Pancreas (tissue), 10 donors: ENCODE measurements around the gene GRIN3B. TPM values are rescaled to one million over a fixed set of nuclear protein-coding genes. Genes with fewer than 3 reads are reported as not detected.

Source experiments
- ATAC-seq, 4 donors: fragments of 200-7000 bp; cut with Tn5 transposase; one replicate each; pipeline versions ENCODE4 v1.8.0 to v1.9.1; 2020; ENCODE audit warnings: mild to moderate bottlenecking in 4 of 4, moderate library complexity in 4 of 4
- DNase-seq, 6 donors: peaks; one replicate each; pipeline ENCODE4 v3.0.0-alpha.2; 2020
- FAIRE-seq: peaks from 2 replicates; lab custom pipeline; 2012; peaks lifted over from hg19 to GRCh38; lab: Jason Lieb, UNC
- H3K27ac ChIP-seq, 4 donors: fragments of 200-600 bp; sonication (generic); 1 replicate in 3 of 4; 2 replicates in 1 of 4; pipeline versions ENCODE4 v1.5.0 to v1.8.0; 2020
- H3K27me3 ChIP-seq, 4 donors: fragments of 200-600 bp; one replicate each; pipeline ENCODE4 v1.8.0; 2021
- H3K36me3 ChIP-seq, 3 donors: fragments of 200-600 bp; sonication (generic) in 1 of 3; one replicate each; pipeline versions ENCODE4 v1.5.0 to v1.8.0; 2020 to 2021
- H3K4me1 ChIP-seq, 3 donors: fragments of 200-600 bp; one replicate each; pipeline ENCODE4 v1.8.0; 2021
- H3K4me3 ChIP-seq, 4 donors: fragments of 200-600 bp; sonication (generic) in 2 of 4; one replicate each; pipeline versions ENCODE4 v1.5.0 to v1.8.0; 2020 to 2021
- H3K9me3 ChIP-seq, 4 donors: fragments of 200-600 bp; one replicate each; pipeline ENCODE4 v1.8.0; 2021
- WGBS, 2 donors: extraction: QIAGEN DNeasy Blood & Tissue Kit; methylation state at CpG; one replicate each; pipeline ENCODE4 v1.1.7; 2013; 5-methylcytosine and 5-hydroxymethylcytosine counted together
- intact Hi-C, 3 donors: fragments of 100-400 bp; cut with DNase I; formaldehyde crosslinking; loops; one replicate each; pipeline versions ENCODE4 v1.11.1 to v1.14.2; 2022
- polyA plus RNA-seq, 2 donors: library from polyadenylated mRNA; stranded (reverse); fragments of 200-250 nt; gene quantifications; one replicate each; pipeline ENCODE4 v1.2.3, GENCODE V29; 2013
- total RNA-seq, 6 donors: library from RNA; stranded (reverse); fragmentation: NEBNext Ultra II Directional in 4 of 6; extraction: Animal tissue kit (Norgen Biotek cat#: 25700) in 4 of 6; gene quantifications; one replicate each; pipeline versions ENCODE4 v1.2.1 to v1.2.4, GENCODE V29; 2021 to 2023
- TF ChIP-seq, protein P1 (sequence below), 4 donors: fragments of 200-600 bp; sonication (generic) in 3 of 4; IDR thresholded peaks; one replicate each; pipeline versions ENCODE4 v1.5.0 to v1.8.0; 2021; ENCODE audit warnings: antibody characterized with exemption in 4 of 4
- donor health status: healthy with polysubstance abuse.
- donor health status: DM: no; HTN: no; CAD: no; lungs with moderate emphysema.
- donor health status: DM: no; HTN: no; CAD: no.
- donor health status: control.
- donor health status: control.
- donor health status: Bipolar disorder and iron deficiency.
- donor health status: DM: yes; HTN: yes; CAD: no.
- donor health status: DM: no; HTN: no; CAD: no.
- donor health status: DM: no; HTN: no; CAD: no.
- donor health status: DM: yes; HTN: yes; CAD: no.

The GRIN3B gene
- total and polyA plus RNA-seq, 8 donors = 0.08 to 0.09 TPM; not detected in 6

DNA sequence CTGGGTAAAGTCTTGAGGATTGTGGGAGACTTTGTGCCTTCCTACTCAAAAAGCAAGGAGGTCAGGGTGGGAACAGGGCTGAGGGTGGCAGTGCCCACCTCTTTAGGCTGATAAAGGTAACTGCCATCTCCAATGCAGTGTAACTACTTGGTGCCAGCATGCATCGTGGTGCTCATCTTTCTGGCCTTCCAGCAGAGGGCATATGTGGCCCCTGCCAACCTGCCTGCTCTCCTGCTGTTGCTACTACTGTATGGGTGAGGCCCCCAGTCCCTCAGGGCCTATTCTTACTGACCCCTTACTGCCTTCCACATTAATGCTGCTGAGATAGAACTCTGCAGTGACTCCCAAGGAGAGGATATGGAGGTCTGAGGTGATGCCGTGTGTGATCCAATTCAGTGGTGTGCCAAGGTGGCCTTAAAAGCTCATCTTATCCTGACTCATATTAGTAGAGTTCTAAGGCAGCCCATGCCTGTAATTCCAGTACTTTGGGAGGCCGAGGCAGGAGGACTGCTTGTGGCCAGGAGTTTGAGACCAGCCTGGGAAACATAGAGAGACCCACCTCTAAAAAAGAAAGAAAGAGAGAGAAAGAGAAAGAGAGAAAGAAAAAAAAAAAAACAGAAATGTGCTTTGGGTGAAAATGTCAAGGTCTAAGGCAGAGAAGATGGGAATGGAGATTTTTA, 57.1 kb downstream of the GRIN3B start:
- no peak overlapping the region for H3K4me3 ChIP-seq
- no peaks in the 10 kb centered on the region for H3K9me3 ChIP-seq
- no peak overlapping the region for H3K27ac ChIP-seq
- H3K4me1 ChIP-seq = no peaks in the 10 kb centered on the region
- 69 to 72% methylated on average over 3 of the region's 3 CpGs for WGBS, 2 donors
- DNase-seq (no peak), ATAC-seq (peak in 1 of 4 donors; percentile 21), FAIRE-seq (no peak)
- intact Hi-C loops = no loop called here
- no peaks in the 10 kb centered on the region for H3K36me3 ChIP-seq
- H3K27me3 ChIP-seq = no peaks in the 10 kb centered on the region
- TF ChIP-seq, protein P1, sequence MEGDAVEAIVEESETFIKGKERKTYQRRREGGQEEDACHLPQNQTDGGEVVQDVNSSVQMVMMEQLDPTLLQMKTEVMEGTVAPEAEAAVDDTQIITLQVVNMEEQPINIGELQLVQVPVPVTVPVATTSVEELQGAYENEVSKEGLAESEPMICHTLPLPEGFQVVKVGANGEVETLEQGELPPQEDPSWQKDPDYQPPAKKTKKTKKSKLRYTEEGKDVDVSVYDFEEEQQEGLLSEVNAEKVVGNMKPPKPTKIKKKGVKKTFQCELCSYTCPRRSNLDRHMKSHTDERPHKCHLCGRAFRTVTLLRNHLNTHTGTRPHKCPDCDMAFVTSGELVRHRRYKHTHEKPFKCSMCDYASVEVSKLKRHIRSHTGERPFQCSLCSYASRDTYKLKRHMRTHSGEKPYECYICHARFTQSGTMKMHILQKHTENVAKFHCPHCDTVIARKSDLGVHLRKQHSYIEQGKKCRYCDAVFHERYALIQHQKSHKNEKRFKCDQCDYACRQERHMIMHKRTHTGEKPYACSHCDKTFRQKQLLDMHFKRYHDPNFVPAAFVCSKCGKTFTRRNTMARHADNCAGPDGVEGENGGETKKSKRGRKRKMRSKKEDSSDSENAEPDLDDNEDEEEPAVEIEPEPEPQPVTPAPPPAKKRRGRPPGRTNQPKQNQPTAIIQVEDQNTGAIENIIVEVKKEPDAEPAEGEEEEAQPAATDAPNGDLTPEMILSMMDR (IDR thresholded peaks at IDR 0.05) = no peak

DNA sequence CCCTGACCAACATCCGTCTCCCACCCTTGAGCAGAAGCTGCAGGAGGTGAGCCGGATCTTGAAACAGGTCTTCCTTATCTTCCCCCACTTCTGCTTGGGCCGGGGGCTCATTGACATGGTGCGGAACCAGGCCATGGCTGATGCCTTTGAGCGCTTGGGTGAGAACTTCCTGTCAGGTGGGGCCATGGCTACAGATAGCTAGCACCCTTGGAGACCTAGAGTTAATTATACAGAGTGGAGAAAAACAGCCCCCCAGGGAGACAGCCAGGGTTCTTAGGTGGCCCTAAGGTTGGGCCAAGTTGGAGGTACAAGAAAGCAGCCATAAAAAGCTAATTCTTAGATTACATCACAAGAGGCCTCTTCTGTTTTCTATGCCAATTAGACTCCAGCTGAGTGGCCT, 57.9 kb downstream of the GRIN3B start:
- no peak overlapping the region for H3K27ac ChIP-seq
- intact Hi-C loops = no loop called here
- no peaks in the 10 kb centered on the region for H3K27me3 ChIP-seq
- H3K9me3 ChIP-seq = no peaks in the 10 kb centered on the region
- WGBS, 2 donors = 93 to 95% methylated on average over 5 of the region's 5 CpGs
- DNase-seq (no peak), FAIRE-seq (no peak), ATAC-seq (no peak)
- TF ChIP-seq, protein P1 (IDR thresholded peaks at IDR 0.05) = no peak
- H3K36me3 ChIP-seq = no peaks in the 10 kb centered on the region
- no peaks in the 10 kb centered on the region for H3K4me1 ChIP-seq
- H3K4me3 ChIP-seq = no peak overlapping the region

Other genes starting within 250 kb of the GRIN3B start
- gene MISP, start 249.3 kb upstream of the GRIN3B start, total RNA-seq = 1 to 10 TPM in 5 of 6 donors, under 1 TPM in 1; 0.63 to 2.6 (median 1.3) TPM
- 1 to 10 TPM; 1.3 to 7.5 TPM for gene MISP, start 249.3 kb upstream of the GRIN3B start, polyA plus RNA-seq
- gene PTBP1, start 203.0 kb upstream of the GRIN3B start, total RNA-seq = 100 to 1,000 TPM in 5 of 6 donors, 10 to 100 TPM in 1; 83.3 to 160 (median 130) TPM
- 100 to 1,000 TPM in 1 of 2 donors, 10 to 100 TPM in 1; 90.7 to 104 TPM for gene PTBP1, start 203.0 kb upstream of the GRIN3B start, polyA plus RNA-seq
- under 1 TPM in 1 of 6 donors, not detected in 5; 0.38 TPM for gene PLPPR3, start 178.5 kb upstream of the GRIN3B start, total RNA-seq
- gene PLPPR3, start 178.5 kb upstream of the GRIN3B start, polyA plus RNA-seq = under 1 TPM in 1 of 2 donors, not detected in 1; 0.05 TPM
- gene AZU1, start 172.6 kb upstream of the GRIN3B start, total RNA-seq = not detected
- gene AZU1, start 172.6 kb upstream of the GRIN3B start, polyA plus RNA-seq = under 1 TPM in 1 of 2 donors, not detected in 1; 0.35 TPM
- gene PRTN3, start 159.4 kb upstream of the GRIN3B start, total RNA-seq = under 1 TPM in 1 of 6 donors, not detected in 5; 0.24 TPM
- gene PRTN3, start 159.4 kb upstream of the GRIN3B start, polyA plus RNA-seq = under 1 TPM in 1 of 2 donors, not detected in 1; 0.14 TPM
- under 1 TPM in 2 of 6 donors, not detected in 4; 0.16 to 0.35 TPM for gene ELANE, start 148.1 kb upstream of the GRIN3B start, total RNA-seq
- gene ELANE, start 148.1 kb upstream of the GRIN3B start, polyA plus RNA-seq = under 1 TPM; 0.19 to 0.57 TPM
- gene CFD, start 140.8 kb upstream of the GRIN3B start, total RNA-seq = 10 to 100 TPM in 2 of 6 donors, 1 to 10 TPM in 4; 2.5 to 48.8 (median 7.3) TPM
- 10 to 100 TPM; 27.8 to 48.1 TPM for gene CFD, start 140.8 kb upstream of the GRIN3B start, polyA plus RNA-seq
- gene MED16, start 107.2 kb upstream of the GRIN3B start, total RNA-seq = 10 to 100 TPM; 23.0 to 46.5 (median 33.5) TPM
- 100 to 1,000 TPM; 139 to 147 TPM for gene MED16, start 107.2 kb upstream of the GRIN3B start, polyA plus RNA-seq
- gene RNU6-9, start 106.9 kb upstream of the GRIN3B start, total RNA-seq = not detected
- not detected for gene RNU6-9, start 106.9 kb upstream of the GRIN3B start, polyA plus RNA-seq
- 10 to 100 TPM; 21.6 to 36.7 (median 29.2) TPM for gene R3HDM4, start 87.2 kb upstream of the GRIN3B start, total RNA-seq
- 10 to 100 TPM; 56.0 to 57.2 TPM for gene R3HDM4, start 87.2 kb upstream of the GRIN3B start, polyA plus RNA-seq
- 1 to 10 TPM in 1 of 6 donors, under 1 TPM in 4, not detected in 1; 0.16 to 1.0 (median 0.25) TPM for gene KISS1R, start 83.1 kb upstream of the GRIN3B start, total RNA-seq
- gene KISS1R, start 83.1 kb upstream of the GRIN3B start, polyA plus RNA-seq = under 1 TPM in 1 of 2 donors, not detected in 1; 0.80 TPM
- 1 to 10 TPM; 6.5 to 8.5 (median 7.3) TPM for gene ARID3A, start 74.4 kb upstream of the GRIN3B start, total RNA-seq
- 1 to 10 TPM; 4.6 to 5.2 TPM for gene ARID3A, start 74.4 kb upstream of the GRIN3B start, polyA plus RNA-seq
- gene WDR18, start 16.1 kb upstream of the GRIN3B start, total RNA-seq = 10 to 100 TPM; 12.3 to 26.2 (median 19.0) TPM
- gene WDR18, start 16.1 kb upstream of the GRIN3B start, polyA plus RNA-seq = 10 to 100 TPM; 75.1 to 84.8 TPM
- gene TMEM259, start 20.7 kb downstream of the GRIN3B start, total RNA-seq = 10 to 100 TPM; 65.9 to 99.1 (median 83.7) TPM
- 100 to 1,000 TPM; 385 to 448 TPM for gene TMEM259, start 20.7 kb downstream of the GRIN3B start, polyA plus RNA-seq
- gene RNU6-2, start 21.1 kb downstream of the GRIN3B start, total RNA-seq = not detected
- not detected for gene RNU6-2, start 21.1 kb downstream of the GRIN3B start, polyA plus RNA-seq
- 10 to 100 TPM; 46.4 to 73.8 (median 56.2) TPM for gene CNN2, start 26.2 kb downstream of the GRIN3B start, total RNA-seq
- 10 to 100 TPM; 20.4 to 40.9 TPM for gene CNN2, start 26.2 kb downstream of the GRIN3B start, polyA plus RNA-seq
- gene ABCA7, start 39.7 kb downstream of the GRIN3B start, total RNA-seq = 10 to 100 TPM in 4 of 6 donors, 1 to 10 TPM in 2; 6.9 to 27.0 (median 16.0) TPM
- gene ABCA7, start 39.7 kb downstream of the GRIN3B start, polyA plus RNA-seq = 100 to 1,000 TPM in 1 of 2 donors, 10 to 100 TPM in 1; 60.9 to 131 TPM
- gene ARHGAP45, start 66.7 kb downstream of the GRIN3B start, total RNA-seq = 10 to 100 TPM in 3 of 6 donors, 1 to 10 TPM in 3; 5.1 to 15.8 (median 8.4) TPM
- 10 to 100 TPM; 11.6 to 21.6 TPM for gene ARHGAP45, start 66.7 kb downstream of the GRIN3B start, polyA plus RNA-seq
- 10 to 100 TPM; 40.0 to 66.5 (median 58.6) TPM for gene POLR2E, start 95.0 kb downstream of the GRIN3B start, total RNA-seq
- gene POLR2E, start 95.0 kb downstream of the GRIN3B start, polyA plus RNA-seq = 10 to 100 TPM; 62.5 to 69.4 TPM
- 100 to 1,000 TPM in 1 of 6 donors, 10 to 100 TPM in 5; 48.8 to 112 (median 63.8) TPM for gene GPX4, start 103.6 kb downstream of the GRIN3B start, total RNA-seq
- 100 to 1,000 TPM; 255 to 290 TPM for gene GPX4, start 103.6 kb downstream of the GRIN3B start, polyA plus RNA-seq
- 10 to 100 TPM; 16.8 to 43.7 (median 23.9) TPM for gene SBNO2, start 173.8 kb downstream of the GRIN3B start, total RNA-seq
- gene SBNO2, start 173.8 kb downstream of the GRIN3B start, polyA plus RNA-seq = 10 to 100 TPM; 36.4 to 53.9 TPM
- gene STK11, start 205.4 kb downstream of the GRIN3B start, total RNA-seq = 10 to 100 TPM; 20.1 to 38.6 (median 23.4) TPM
- 10 to 100 TPM; 43.6 to 62.2 TPM for gene STK11, start 205.4 kb downstream of the GRIN3B start, polyA plus RNA-seq
- 1 to 10 TPM in 1 of 6 donors, under 1 TPM in 5; 0.16 to 1.1 (median 0.51) TPM for gene CBARP, start 237.6 kb downstream of the GRIN3B start, total RNA-seq
- gene CBARP, start 237.6 kb downstream of the GRIN3B start, polyA plus RNA-seq = 1 to 10 TPM; 2.0 to 2.6 TPM
- 100 to 1,000 TPM in 5 of 6 donors, 10 to 100 TPM in 1; 97.3 to 192 (median 149) TPM for gene ATP5F1D, start 241.3 kb downstream of the GRIN3B start, total RNA-seq
- 100 to 1,000 TPM; 173 to 515 TPM for gene ATP5F1D, start 241.3 kb downstream of the GRIN3B start, polyA plus RNA-seq
- gene MIDN, start 248.2 kb downstream of the GRIN3B start, total RNA-seq = 10 to 100 TPM; 32.1 to 78.0 (median 49.1) TPM
- gene MIDN, start 248.2 kb downstream of the GRIN3B start, polyA plus RNA-seq = 10 to 100 TPM; 36.6 to 49.1 TPM